ENCODE measurements around the gene ANKDD1A. TPM values are rescaled to one million over a fixed set of nuclear protein-coding genes. Genes with fewer than 3 reads are reported as not detected.

The ANKDD1A gene
- total and polyA plus RNA-seq, 4 donors = 2.3 to 6.8 (median 4.2) TPM

GRCh38 chr15:64981812-64982431, 70.2 kb downstream of the ANKDD1A start:
- Histone ChIP-seq H3K9me3 (ENCODE audit: control insufficient read depth in 4 of 4, insufficient read depth in 3 of 4, low read length in 3 of 4) (no peaks in the 10 kb centered on the region), H3K27me3 (ENCODE audit: control insufficient read depth in 3 of 3, insufficient read depth in 3 of 3, low read length in 2 of 3) (no peaks in the 10 kb centered on the region), H3K4me3 (no peak overlapping the region), H3K27ac (ENCODE audit: low read depth in 1 of 2, low read length in 1 of 2) (no peak overlapping the region), H3K4me1 (ENCODE audit: control insufficient read depth in 5 of 5, insufficient read depth in 5 of 5, low read length in 5 of 5) (peaks cover 0 to 13% (median 3%) of the 10 kb centered on the region in 5 donors), H3K9ac (ENCODE audit: insufficient read depth in 1 of 2, low read length in 2 of 2) (no peak overlapping the region), H3K36me3 (ENCODE audit: control insufficient read depth in 4 of 4, insufficient read depth in 4 of 4, low read length in 4 of 4) (peaks cover 0 to 15% (median 13%) of the 10 kb centered on the region in 4 donors)
- WGBS, 2 donors = 66 to 91% methylated on average over 6 of the region's 6 CpGs
- no peak for TF ChIP-seq CTCF (IDR thresholded peaks at IDR 0.05; ENCODE audit: control extremely low read depth, extremely low read depth)
- ATAC-seq (ENCODE audit: insufficient read depth, low FRiP score) (no peak), DNase-seq (no peak)

DNA sequence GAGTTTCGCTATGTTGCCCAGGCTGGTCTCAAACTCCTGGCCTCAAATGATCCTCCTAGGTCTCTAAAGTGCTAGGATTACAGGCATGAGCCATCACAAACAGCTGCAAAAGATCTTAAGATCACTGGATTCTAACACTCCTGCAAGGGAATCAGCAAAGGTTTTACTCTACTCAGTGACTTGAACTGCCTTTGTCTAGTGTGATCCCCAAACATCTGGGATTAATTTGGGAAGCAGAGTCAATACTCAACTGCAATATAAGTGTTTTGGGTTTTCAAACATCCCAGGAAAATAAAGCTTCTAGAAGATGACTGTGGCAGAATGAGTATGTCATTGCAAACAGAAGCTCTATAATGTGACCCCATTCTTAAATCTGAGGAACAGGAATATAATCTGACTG, 70.8 kb downstream of the ANKDD1A start:
- Histone ChIP-seq H3K9ac (ENCODE audit: insufficient read depth in 1 of 2, low read length in 2 of 2) (no peak overlapping the region), H3K9me3 (ENCODE audit: control insufficient read depth in 4 of 4, insufficient read depth in 3 of 4, low read length in 3 of 4) (no peaks in the 10 kb centered on the region), H3K27me3 (ENCODE audit: control insufficient read depth in 3 of 3, insufficient read depth in 3 of 3, low read length in 2 of 3) (no peaks in the 10 kb centered on the region), H3K4me3 (no peak overlapping the region), H3K4me1 (ENCODE audit: control insufficient read depth in 5 of 5, insufficient read depth in 5 of 5, low read length in 5 of 5) (peaks cover 0 to 13% (median 3%) of the 10 kb centered on the region in 5 donors), H3K36me3 (ENCODE audit: control insufficient read depth in 4 of 4, insufficient read depth in 4 of 4, low read length in 4 of 4) (peaks cover 0 to 15% (median 13%) of the 10 kb centered on the region in 4 donors), H3K27ac (ENCODE audit: low read depth in 1 of 2, low read length in 1 of 2) (no peak overlapping the region)
- WGBS, 2 donors = 96 to 97% methylated on average over 1 of the region's 1 CpG
- no peak for ATAC-seq (ENCODE audit: insufficient read depth, low FRiP score)
- DNase-seq = no peak
- no peak for TF ChIP-seq CTCF (IDR thresholded peaks at IDR 0.05; ENCODE audit: control extremely low read depth, extremely low read depth)

- 9 to 21% methylated on average over 9 of the region's 9 CpGs for WGBS, 2 donors
- no peak for TF ChIP-seq CTCF (IDR thresholded peaks at IDR 0.05; ENCODE audit: control extremely low read depth, extremely low read depth)
- H3K27ac ChIP-seq (ENCODE audit: low read depth in 1 of 2, low read length in 1 of 2) = peak overlapping the region in 1 of 2 donors; percentile 81
- ATAC-seq (ENCODE audit: insufficient read depth, low FRiP score) = peak; percentile 12
- peak; percentile 15 to 53 (median 18) for DNase-seq
- no peaks in the 10 kb centered on the region for H3K9me3 ChIP-seq (ENCODE audit: control insufficient read depth in 4 of 4, insufficient read depth in 3 of 4, low read length in 3 of 4)
- H3K9ac ChIP-seq (ENCODE audit: insufficient read depth in 1 of 2, low read length in 2 of 2) = peak overlapping the region; percentile 30 to 50
- no peak overlapping the region for H3K4me3 ChIP-seq
- H3K4me1 ChIP-seq (ENCODE audit: control insufficient read depth in 5 of 5, insufficient read depth in 5 of 5, low read length in 5 of 5) = peaks cover 0 to 23% (median 3%) of the 10 kb centered on the region in 5 donors
- no peaks in the 10 kb centered on the region for H3K27me3 ChIP-seq (ENCODE audit: control insufficient read depth in 3 of 3, insufficient read depth in 3 of 3, low read length in 2 of 3)
- peaks cover 0 to 4% (median 0%) of the 10 kb centered on the region in 4 donors for H3K36me3 ChIP-seq (ENCODE audit: control insufficient read depth in 4 of 4, insufficient read depth in 4 of 4, low read length in 4 of 4)
These were observed 73.8 kb downstream of the ANKDD1A start for GRCh38 chr15:64985366-64986033.
